Measurements from ENCODE around the gene RFX4.

RFX4 gene

DNA sequence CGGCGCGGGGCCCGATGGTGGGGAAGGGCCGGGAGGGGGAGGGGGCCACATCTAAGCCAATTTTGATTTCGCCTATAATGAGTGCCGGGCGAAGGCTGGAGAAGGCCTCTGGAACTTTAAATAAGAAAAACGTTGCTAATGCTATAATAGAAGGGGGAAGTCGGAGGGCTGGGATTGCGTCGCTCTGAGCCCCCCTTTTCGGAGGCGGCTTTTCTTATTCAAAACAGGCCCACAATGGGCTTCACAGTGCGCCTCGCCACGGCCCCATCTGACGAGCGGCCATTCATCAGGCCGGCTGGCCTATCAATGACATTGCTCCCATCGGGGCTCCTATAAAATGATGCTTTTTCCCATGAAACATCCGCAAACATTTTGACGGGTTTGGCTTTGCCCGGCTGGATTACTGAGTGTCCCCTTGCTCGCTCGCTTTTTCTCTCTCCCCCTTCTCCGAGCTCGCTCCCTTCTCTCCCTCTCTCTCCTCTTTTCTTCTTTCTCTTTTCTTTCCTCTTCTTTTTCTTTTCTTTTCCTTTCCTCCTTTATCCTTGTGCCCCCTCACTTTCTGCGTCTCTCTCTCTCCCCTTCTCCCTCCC is at the start of gene RFX4:
Gene RFX4, plus strand, starts transcription at position 364 of the 590 bp plus-strand sequence. CDS start 317 bp downstream, outside the sequence.
- DNase-seq (ENCODE audit: low read depth in 2 of 2) = no peak
- TF ChIP-seq, protein P1, sequence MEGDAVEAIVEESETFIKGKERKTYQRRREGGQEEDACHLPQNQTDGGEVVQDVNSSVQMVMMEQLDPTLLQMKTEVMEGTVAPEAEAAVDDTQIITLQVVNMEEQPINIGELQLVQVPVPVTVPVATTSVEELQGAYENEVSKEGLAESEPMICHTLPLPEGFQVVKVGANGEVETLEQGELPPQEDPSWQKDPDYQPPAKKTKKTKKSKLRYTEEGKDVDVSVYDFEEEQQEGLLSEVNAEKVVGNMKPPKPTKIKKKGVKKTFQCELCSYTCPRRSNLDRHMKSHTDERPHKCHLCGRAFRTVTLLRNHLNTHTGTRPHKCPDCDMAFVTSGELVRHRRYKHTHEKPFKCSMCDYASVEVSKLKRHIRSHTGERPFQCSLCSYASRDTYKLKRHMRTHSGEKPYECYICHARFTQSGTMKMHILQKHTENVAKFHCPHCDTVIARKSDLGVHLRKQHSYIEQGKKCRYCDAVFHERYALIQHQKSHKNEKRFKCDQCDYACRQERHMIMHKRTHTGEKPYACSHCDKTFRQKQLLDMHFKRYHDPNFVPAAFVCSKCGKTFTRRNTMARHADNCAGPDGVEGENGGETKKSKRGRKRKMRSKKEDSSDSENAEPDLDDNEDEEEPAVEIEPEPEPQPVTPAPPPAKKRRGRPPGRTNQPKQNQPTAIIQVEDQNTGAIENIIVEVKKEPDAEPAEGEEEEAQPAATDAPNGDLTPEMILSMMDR (IDR thresholded peaks at IDR 0.05; ENCODE audit: low read depth, low read length) = no peak
- H3K4me3 ChIP-seq (replicated peaks in 1 of 2; ENCODE audit: low read depth in 2 of 2, low read length in 2 of 2) = peak within 1 kb of the TSS; percentile 30 to 35

DNA sequence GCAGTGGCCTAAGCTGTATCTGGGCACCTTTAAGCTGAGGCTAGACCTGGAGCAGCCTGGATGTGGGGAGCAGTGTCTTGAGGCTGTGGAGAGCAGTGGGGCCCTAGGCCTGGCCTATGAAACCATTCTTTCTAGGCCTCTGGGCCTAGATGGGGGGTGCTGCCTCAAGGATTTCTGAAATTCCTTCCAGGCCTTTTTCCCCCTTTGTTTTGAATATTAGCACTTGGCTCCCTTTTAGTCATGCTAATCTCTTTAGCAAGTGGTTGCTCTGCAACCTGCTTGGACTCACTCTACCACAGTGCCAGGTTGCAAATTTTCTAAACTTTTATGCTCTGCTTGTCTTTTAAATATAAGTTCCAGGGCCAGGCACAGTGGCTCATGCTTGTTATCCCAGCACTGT is 41.6 kb upstream of the RFX4 start:
- TF ChIP-seq, protein P1 (IDR thresholded peaks at IDR 0.05; ENCODE audit: low read depth, low read length) = no peak
- no peak for DNase-seq (ENCODE audit: low read depth in 2 of 2)
- H3K4me3 ChIP-seq (replicated peaks in 1 of 2; ENCODE audit: low read depth in 2 of 2, low read length in 2 of 2) = no peak overlapping the region

DNA sequence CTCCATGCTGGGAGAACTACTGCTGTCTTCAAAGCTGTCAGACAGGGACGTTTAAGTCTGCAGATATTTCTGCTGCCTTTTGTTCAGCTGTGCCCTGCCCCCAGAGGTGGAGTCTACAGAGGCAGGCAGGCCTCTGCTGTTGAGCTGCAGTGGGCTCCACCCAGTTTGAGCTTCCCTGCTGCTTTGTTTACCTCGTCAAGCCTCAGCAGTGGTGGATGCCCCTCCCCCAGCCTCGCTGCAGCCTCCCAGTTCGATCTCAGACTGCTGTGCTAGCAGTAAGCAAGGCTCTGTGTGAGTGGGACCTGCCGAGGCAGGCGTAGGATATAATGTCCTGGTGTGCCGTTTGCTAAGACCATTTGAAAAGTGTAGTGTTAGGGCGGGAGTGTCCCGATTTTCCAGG is 31.4 kb upstream of the RFX4 start:
- no peak for DNase-seq (ENCODE audit: low read depth in 2 of 2)
- TF ChIP-seq, protein P1 (IDR thresholded peaks at IDR 0.05; ENCODE audit: low read depth, low read length) = no peak

DNA sequence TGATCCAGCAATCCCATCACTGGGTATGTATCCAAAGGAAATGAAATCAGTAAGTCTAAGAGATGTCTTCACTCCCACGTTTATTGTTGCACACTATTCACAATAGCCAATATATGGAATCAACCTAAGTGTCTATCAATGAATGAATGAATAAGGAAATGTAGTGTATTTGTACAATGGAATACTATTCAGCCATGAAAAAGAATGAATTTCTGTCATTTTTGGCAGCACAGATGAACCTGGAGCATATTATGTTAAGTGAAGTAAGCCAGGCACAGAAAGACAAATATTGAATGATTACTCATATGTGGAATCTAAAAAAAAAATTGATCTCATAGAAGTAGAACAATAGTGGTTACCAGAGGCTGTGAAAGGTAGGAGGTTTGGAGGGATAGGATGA is 30.6 kb upstream of the RFX4 start:
- DNase-seq (ENCODE audit: low read depth in 2 of 2) = no peak
- no peak overlapping the region for H3K4me3 ChIP-seq (replicated peaks in 1 of 2; ENCODE audit: low read depth in 2 of 2, low read length in 2 of 2)
- TF ChIP-seq, protein P1 (IDR thresholded peaks at IDR 0.05; ENCODE audit: low read depth, low read length) = no peak

More for the DNA sequence above, 31.4 kb upstream of the RFX4 start:
- H3K4me3 ChIP-seq (replicated peaks in 1 of 2; ENCODE audit: low read depth in 2 of 2, low read length in 2 of 2) = no peak overlapping the region

DNA sequence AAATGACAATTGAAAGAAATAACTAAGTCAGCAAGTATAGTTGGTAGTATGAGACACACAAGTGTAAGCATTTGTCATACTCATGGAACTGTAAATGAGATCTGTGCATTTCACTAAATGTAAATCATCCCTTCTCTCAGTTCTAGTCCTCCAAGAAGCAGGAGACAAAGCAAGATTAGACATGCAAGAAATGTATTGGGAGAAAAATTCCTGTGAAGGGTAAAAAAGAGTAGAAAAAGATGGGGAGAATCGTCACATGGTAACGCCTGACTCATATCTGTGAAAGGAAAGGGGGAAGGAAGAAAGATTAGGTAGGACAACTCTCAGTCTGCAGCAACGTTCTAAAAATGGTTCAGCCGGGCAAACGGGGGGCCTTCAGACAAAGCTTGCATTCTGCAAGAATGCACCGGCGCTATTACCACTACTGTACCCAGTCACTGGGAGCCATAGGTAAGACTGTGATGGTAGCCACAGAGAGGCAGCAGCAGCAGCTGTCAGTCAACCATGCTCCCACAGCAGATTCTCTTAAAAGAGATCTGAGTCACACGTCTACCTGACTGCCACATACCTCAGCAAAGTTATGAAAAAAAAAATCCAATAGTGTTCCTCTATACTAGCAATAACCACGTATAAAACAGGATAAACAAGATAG is 18.0 kb upstream of the RFX4 start:
- no peak for DNase-seq (ENCODE audit: low read depth in 2 of 2)
- H3K4me3 ChIP-seq (replicated peaks in 1 of 2; ENCODE audit: low read depth in 2 of 2, low read length in 2 of 2) = no peak overlapping the region
- TF ChIP-seq, protein P1 (IDR thresholded peaks at IDR 0.05; ENCODE audit: low read depth, low read length) = no peak

DNA sequence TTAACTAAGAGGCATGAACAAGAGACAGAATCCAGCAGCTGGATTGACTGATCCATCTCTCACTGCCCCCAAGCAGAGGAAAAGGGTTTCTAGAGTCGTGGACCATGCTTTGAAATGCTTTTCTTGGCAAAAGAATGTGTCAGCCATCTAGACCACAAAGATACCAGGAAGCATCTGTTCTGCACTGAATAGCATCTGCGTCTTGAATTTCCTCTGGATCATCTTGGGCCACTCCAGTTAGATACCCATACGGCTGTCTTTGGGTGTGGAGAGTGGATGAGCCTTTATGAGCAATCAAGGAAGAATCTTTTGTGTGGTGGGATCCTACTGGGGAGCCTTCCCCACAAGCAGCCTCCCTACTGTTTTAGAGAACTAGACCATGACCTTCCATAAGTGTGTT is 16.0 kb upstream of the RFX4 start:
- no peak for DNase-seq (ENCODE audit: low read depth in 2 of 2)
- no peak overlapping the region for H3K4me3 ChIP-seq (replicated peaks in 1 of 2; ENCODE audit: low read depth in 2 of 2, low read length in 2 of 2)
- TF ChIP-seq, protein P1 (IDR thresholded peaks at IDR 0.05; ENCODE audit: low read depth, low read length) = no peak

All from cardiac fibroblast (primary cell).